Keratinocyte (primary cell): Measurements from ENCODE around the gene R3HDM2. TPM values are rescaled to one million over a fixed set of nuclear protein-coding genes. Genes with fewer than 3 reads are reported as not detected.

ENCODE experiments used
- DNase-seq: peaks from one replicate; pipeline ENCODE4 v3.0.0-alpha.2; 2011; ENCODE audit warnings: low read depth, missing footprints, low spot score
- FAIRE-seq: peaks from 2 replicates; lab custom pipeline; 2011; peaks lifted over from hg19 to GRCh38; lab: Jason Lieb, UNC
- H2AFZ ChIP-seq: 2 replicates; pipeline ENCODE4 v1.6.0; 2012; ENCODE audit warnings: low read length, control low read depth, inconsistent platforms; ENCODE audit not compliant: control insufficient read depth
- H3K27ac ChIP-seq: 2 replicates; pipeline ENCODE4 v1.5.1; 2011; ENCODE audit warnings: low read length; ENCODE audit not compliant: control insufficient read depth, insufficient read depth
- H3K27me3 ChIP-seq: 3 replicates; pipeline ENCODE4 v1.6.0; 2011; ENCODE audit warnings: low read length; ENCODE audit not compliant: control insufficient read depth, insufficient read depth; ENCODE audit errors: extremely low read depth
- H3K36me3 ChIP-seq, 2 experiments: 2 replicates in 1 of 2; 3 replicates in 1 of 2; pipeline ENCODE4 v1.5.1; 2011; ENCODE audit warnings: low read length in 2 of 2, mild to moderate bottlenecking in 1 of 2; ENCODE audit not compliant: control insufficient read depth in 2 of 2, insufficient read depth in 2 of 2; ENCODE audit errors: extremely low read depth in 1 of 2
- H3K4me1 ChIP-seq: 3 replicates; pipeline ENCODE4 v1.5.1; 2011; ENCODE audit warnings: low read length; ENCODE audit not compliant: control insufficient read depth, insufficient read depth; ENCODE audit errors: extremely low read depth
- H3K4me2 ChIP-seq: 3 replicates; pipeline ENCODE4 v1.6.0; 2011; ENCODE audit warnings: low read depth, low read length; ENCODE audit not compliant: control insufficient read depth, insufficient read depth; ENCODE audit errors: extremely low read depth
- H3K4me3 ChIP-seq, 3 experiments: fragments of 200-600 bp in 1 of 3; sonication (generic) in 1 of 3; 2 replicates in 2 of 3; 3 replicates in 1 of 3; pipeline ENCODE4 v1.5.1; 2011 to 2016; ENCODE audit warnings: low read length in 3 of 3, mild to moderate bottlenecking in 3 of 3, control low read depth in 2 of 3, inconsistent platforms in 1 of 3, low read depth in 1 of 3, mixed read lengths in 1 of 3, mixed run types in 1 of 3, moderate library complexity in 1 of 3; ENCODE audit not compliant: control insufficient read depth in 2 of 3, insufficient read depth in 2 of 3; ENCODE audit errors: extremely low read depth in 1 of 3
- H3K79me2 ChIP-seq: 2 replicates; pipeline ENCODE4 v1.6.0; 2012; ENCODE audit warnings: low read length; ENCODE audit not compliant: control insufficient read depth, insufficient read depth
- H3K9ac ChIP-seq: 3 replicates; pipeline ENCODE4 v1.6.0; 2011; ENCODE audit warnings: low read length; ENCODE audit not compliant: control insufficient read depth, insufficient read depth; ENCODE audit errors: extremely low read depth
- H3K9me1 ChIP-seq: 3 replicates; pipeline ENCODE4 v1.6.0; 2011; ENCODE audit warnings: low read length; ENCODE audit not compliant: control insufficient read depth, insufficient read depth; ENCODE audit errors: extremely low read depth
- H3K9me3 ChIP-seq: 2 replicates; pipeline ENCODE4 v1.5.1; 2012; ENCODE audit warnings: low read depth, low read length; ENCODE audit not compliant: control insufficient read depth
- H4K20me1 ChIP-seq: 3 replicates; pipeline ENCODE4 v1.6.0; 2011; ENCODE audit warnings: low read length; ENCODE audit not compliant: control insufficient read depth, insufficient read depth; ENCODE audit errors: extremely low read depth
- EZH2 ChIP-seq: IDR thresholded peaks from one replicate; pipeline ENCODE4 v1.6.1; 2012; ENCODE audit warnings: inconsistent platforms, mild to moderate bottlenecking, low read length, moderate library complexity
- dilution Hi-C: fragments of 300-500 bp; cut with MboI; formaldehyde crosslinking; loops from one replicate; pipeline ENCODE4 v1.7.0; 2020; ENCODE audit warnings: low sequenced_read_pairs; ENCODE audit not compliant: extremely low pct_ligation_motif_present
- polyA plus RNA-seq, 5 experiments: library from polyadenylated mRNA; depleted of rRNA in 3 of 5; stranded (reverse) in 3 of 5; stranded (forward) in 1 of 5; unstranded in 1 of 5; fragments of >200 nt; gene quantifications; 1 replicate in 1 of 5; 2 replicates in 3 of 5; 3 replicates in 1 of 5; pipeline versions ENCODE4 v1.2.1 to v1.2.3, GENCODE V29; 2011 to 2012; ENCODE audit warnings: missing spikeins in 2 of 5, low read depth in 1 of 5, low replicate concordance in 1 of 5
- TF ChIP-seq, protein P1 (sequence below), 3 experiments: IDR thresholded peaks in 1 of 3; conservative IDR thresholded peaks in 1 of 3; optimal IDR thresholded peaks in 1 of 3; 2 replicates in 2 of 3; 3 replicates in 1 of 3; pipeline versions ENCODE3 to v1.5.1; 2011; ENCODE audit warnings: low read length in 3 of 3, mild to moderate bottlenecking in 3 of 3, moderate library complexity in 2 of 3, control low read depth in 1 of 3, inconsistent platforms in 1 of 3; ENCODE audit not compliant: insufficient read depth in 2 of 3; ENCODE audit errors: extremely low read depth in 1 of 3

Gene R3HDM2
- polyA plus RNA-seq, 1 donor (not counting 4 experiments of a cell fraction or from before 2014, with no cell fraction given): 11.1 TPM

DNA sequence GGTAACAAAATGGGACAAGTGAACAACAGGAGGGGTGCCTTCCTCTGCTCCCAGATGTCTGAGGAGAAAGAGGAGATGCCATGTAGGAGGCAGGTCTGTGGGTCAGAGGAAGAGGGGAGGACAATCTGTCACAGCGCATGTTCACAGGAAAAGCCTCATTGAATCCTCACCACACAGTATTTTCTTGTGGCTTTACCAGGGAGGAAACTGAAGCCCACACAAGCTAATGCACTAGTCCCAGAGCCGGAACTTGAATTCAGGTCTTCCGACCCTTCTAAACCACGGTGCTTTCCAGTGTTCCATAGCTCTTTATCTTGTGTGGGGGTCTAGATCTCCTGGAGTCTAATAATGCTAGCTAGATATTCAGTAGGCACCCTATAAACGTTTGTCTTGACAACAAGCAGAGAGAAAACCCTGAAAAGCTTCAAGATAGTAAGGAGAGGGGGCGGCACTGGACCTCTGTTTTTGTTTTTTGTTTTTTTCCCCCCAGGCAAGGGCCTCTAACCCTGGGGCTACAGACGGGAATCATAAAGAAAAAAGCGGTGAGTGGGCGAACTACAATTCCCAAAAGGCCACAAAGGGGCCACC, 201.7 kb downstream of the R3HDM2 start:
- Histone ChIP-seq H3K79me2 (peaks cover 25% of the 10 kb centered on the region), H3K27me3 (no peaks in the 10 kb centered on the region), H3K9me1 (no peaks in the 10 kb centered on the region), H3K27ac (peak overlapping the region; percentile 94), H3K36me3 (peaks cover 24 to 32% of the 10 kb centered on the region in 2 experiments), H3K4me1 (peaks cover 30% of the 10 kb centered on the region), H3K4me3 (peak overlapping the region; percentile 63 to 97 (median 72)), H3K4me2 (peak overlapping the region; percentile 96), H3K9ac (peak overlapping the region; percentile 98), H4K20me1 (no peaks in the 10 kb centered on the region), H2AFZ (peak overlapping the region; percentile 54), H3K9me3 (no peaks in the 10 kb centered on the region)
- TF ChIP-seq, protein P1, sequence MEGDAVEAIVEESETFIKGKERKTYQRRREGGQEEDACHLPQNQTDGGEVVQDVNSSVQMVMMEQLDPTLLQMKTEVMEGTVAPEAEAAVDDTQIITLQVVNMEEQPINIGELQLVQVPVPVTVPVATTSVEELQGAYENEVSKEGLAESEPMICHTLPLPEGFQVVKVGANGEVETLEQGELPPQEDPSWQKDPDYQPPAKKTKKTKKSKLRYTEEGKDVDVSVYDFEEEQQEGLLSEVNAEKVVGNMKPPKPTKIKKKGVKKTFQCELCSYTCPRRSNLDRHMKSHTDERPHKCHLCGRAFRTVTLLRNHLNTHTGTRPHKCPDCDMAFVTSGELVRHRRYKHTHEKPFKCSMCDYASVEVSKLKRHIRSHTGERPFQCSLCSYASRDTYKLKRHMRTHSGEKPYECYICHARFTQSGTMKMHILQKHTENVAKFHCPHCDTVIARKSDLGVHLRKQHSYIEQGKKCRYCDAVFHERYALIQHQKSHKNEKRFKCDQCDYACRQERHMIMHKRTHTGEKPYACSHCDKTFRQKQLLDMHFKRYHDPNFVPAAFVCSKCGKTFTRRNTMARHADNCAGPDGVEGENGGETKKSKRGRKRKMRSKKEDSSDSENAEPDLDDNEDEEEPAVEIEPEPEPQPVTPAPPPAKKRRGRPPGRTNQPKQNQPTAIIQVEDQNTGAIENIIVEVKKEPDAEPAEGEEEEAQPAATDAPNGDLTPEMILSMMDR (optimal IDR thresholded peaks at IDR 0.05 in 1 of 3, IDR thresholded peaks at IDR 0.05 in 1 of 3, conservative IDR thresholded peaks at IDR 0.05 in 1 of 3; ENCODE audit: extremely low read depth in 1 of 3, insufficient read depth in 2 of 3, low read length in 3 of 3): peak in 1 of 3 experiments; percentile 8
- TF ChIP-seq EZH2: no peak
- dilution Hi-C loops: no loop called here
- no peak for DNase-seq
- no peak for FAIRE-seq

DNA sequence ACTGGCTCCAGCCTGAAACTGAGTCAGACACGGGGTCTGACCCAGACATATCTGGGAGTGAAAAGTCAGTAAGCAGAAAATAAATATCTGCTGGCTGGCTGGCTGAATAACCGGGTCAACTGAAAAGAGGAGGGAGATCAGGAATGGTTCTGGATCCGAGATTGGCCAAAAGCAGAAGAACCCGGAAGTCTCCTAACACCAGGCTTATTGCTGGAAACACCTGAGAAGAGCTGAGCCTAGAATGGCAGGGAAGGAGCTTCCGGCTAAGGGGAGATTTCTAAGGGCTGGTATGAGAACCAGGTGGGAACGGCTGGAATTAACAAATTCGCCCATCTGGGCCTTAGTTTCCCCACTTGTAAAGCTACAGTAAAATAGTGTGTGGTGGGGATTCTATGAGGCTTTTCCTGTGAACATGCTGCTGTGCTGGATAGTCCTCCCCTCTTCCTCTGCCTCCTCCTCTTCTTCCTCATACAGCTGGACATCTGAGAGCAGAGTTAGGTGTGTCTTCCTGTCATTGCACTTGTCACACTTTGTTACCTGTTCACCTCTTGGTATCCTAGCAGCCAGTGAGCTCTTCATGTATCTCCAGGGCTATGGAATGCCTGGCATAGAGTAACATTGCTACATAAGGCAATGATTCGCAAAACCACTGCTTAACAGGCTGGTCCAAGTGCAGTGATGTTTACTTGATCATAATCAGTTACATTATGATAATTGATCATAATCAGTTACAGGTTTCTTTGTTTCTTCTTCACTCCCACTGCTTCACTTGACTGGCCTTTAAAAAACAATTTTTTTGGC, 203.3 kb downstream of the R3HDM2 start:
- Histone ChIP-seq H3K9me1 (no peaks in the 10 kb centered on the region), H4K20me1 (no peaks in the 10 kb centered on the region), H3K79me2 (peaks cover 25% of the 10 kb centered on the region), H3K27me3 (no peaks in the 10 kb centered on the region), H3K27ac (no peak overlapping the region), H3K9me3 (no peaks in the 10 kb centered on the region), H3K4me2 (no peak overlapping the region), H3K4me3 (no peak overlapping the region), H2AFZ (no peak overlapping the region), H3K9ac (no peak overlapping the region), H3K36me3 (peaks cover 8 to 16% of the 10 kb centered on the region in 2 experiments), H3K4me1 (peaks cover 20% of the 10 kb centered on the region)
- no peak for FAIRE-seq
- dilution Hi-C loops: no loop called here
- no peak for TF ChIP-seq EZH2
- TF ChIP-seq, protein P1 (optimal IDR thresholded peaks at IDR 0.05 in 1 of 3, IDR thresholded peaks at IDR 0.05 in 1 of 3, conservative IDR thresholded peaks at IDR 0.05 in 1 of 3; ENCODE audit: extremely low read depth in 1 of 3, insufficient read depth in 2 of 3, low read length in 3 of 3): no peak
- DNase-seq: no peak
